ENCODE measurements around the gene GATA3. TPM values are rescaled to one million over a fixed set of nuclear protein-coding genes. Genes with fewer than 3 reads are reported as not detected.

Gene GATA3
- total RNA-seq, 5 donors from 2014 or later (not counting 1 experiment from before 2014, with no cell fraction given), result 47.2 to 98.1 (median 59.9) TPM

- POLR2A ChIA-PET, result interaction anchor here (0.6 to 0.7 kb wide), 4 partner anchors 149 to 526 kb away, joined by 3 to 7 read pairs (median 4); no protein-coding TSS in a partner anchor
- no peak overlapping the region for H3K27ac ChIP-seq (ENCODE audit: low read length)
- peaks cover 23 to 60% of the 10 kb centered on the region in 2 experiments for H3K4me1 ChIP-seq (ENCODE audit: control insufficient read depth in 1 of 2, extremely low read depth in 1 of 2, insufficient read depth in 2 of 2, low read length in 2 of 2)
- H3K9me3 ChIP-seq, result no peaks in the 10 kb centered on the region
- peaks cover 16 to 87% of the 10 kb centered on the region in 2 donors for H3K36me3 ChIP-seq (ENCODE audit: control insufficient read depth in 2 of 2, extremely low read depth in 1 of 2, insufficient read depth in 1 of 2, low read length in 1 of 2)
- no peaks in the 10 kb centered on the region for H3K27me3 Mint-ChIP-seq
- WGBS (ENCODE audit: insufficient coverage), result no CpG with 5 or more reads among the region's 1 CpG
- no peak overlapping the region for H3K4me3 ChIP-seq (ENCODE audit: control insufficient read depth in 1 of 2, extremely low read depth in 1 of 2, low read length in 1 of 2)
- peak overlapping the region; percentile 68 to 84 for H3K27ac Mint-ChIP-seq
- CTCF ChIA-PET, result interaction anchor here (0.6 to 0.8 kb wide), 5 partner anchors 8 to 1143 kb away, joined by 3 to 5 read pairs (median 4); no protein-coding TSS in a partner anchor
- peak overlapping the region in 2 of 3 donors; percentile 4 to 19 for H3K4me3 Mint-ChIP-seq
- peaks cover 87 to 94% (median 90%) of the 10 kb centered on the region in 3 donors for H3K4me1 Mint-ChIP-seq
- no peak for ATAC-seq (replicated peaks in 1 of 4)
- no peaks in the 10 kb centered on the region for H3K9me3 Mint-ChIP-seq
- peaks cover 77% of the 10 kb centered on the region for H3K36me3 Mint-ChIP-seq
- H3K27me3 ChIP-seq (replicated peaks in 1 of 2; ENCODE audit: control insufficient read depth in 2 of 2, extremely low read depth in 1 of 2, insufficient read depth in 2 of 2, low read length in 1 of 2), result no peaks in the 10 kb centered on the region
- no peak for DNase-seq
These were observed 11.6 kb downstream of the GATA3 start for GRCh38 chr10:8066124-8066523.

GRCh38 chr10:8066797-8067196 lies 12.3 kb downstream of the GATA3 start:
- no peaks in the 10 kb centered on the region for H3K9me3 ChIP-seq
- ATAC-seq (replicated peaks in 1 of 4), result no peak
- CTCF ChIA-PET, result interaction anchor here in 1 of 2 donors (0.8 kb wide), 1 partner anchor 1142 kb away, joined by 3 read pairs; no protein-coding TSS in a partner anchor

GRCh38 chr10:8069108-8069507 lies 14.6 kb downstream of the GATA3 start:
- peaks cover 12 to 39% of the 10 kb centered on the region in 2 experiments for H3K4me1 ChIP-seq (ENCODE audit: control insufficient read depth in 1 of 2, extremely low read depth in 1 of 2, insufficient read depth in 2 of 2, low read length in 2 of 2)
- H3K27ac Mint-ChIP-seq, result peak overlapping the region; percentile 64 to 71
- H3K27me3 Mint-ChIP-seq, result no peaks in the 10 kb centered on the region
- DNase-seq, result no peak
- 60% methylated on average over 7 of the region's 7 CpGs for WGBS (ENCODE audit: insufficient coverage)
- no peaks in the 10 kb centered on the region for H3K9me3 Mint-ChIP-seq
- H3K4me3 Mint-ChIP-seq, result peak overlapping the region in 1 of 3 donors; percentile 21
- H3K36me3 ChIP-seq (ENCODE audit: control insufficient read depth in 2 of 2, extremely low read depth in 1 of 2, insufficient read depth in 1 of 2, low read length in 1 of 2), result peaks cover 10 to 93% of the 10 kb centered on the region in 2 donors
- H3K27me3 ChIP-seq (replicated peaks in 1 of 2; ENCODE audit: control insufficient read depth in 2 of 2, extremely low read depth in 1 of 2, insufficient read depth in 2 of 2, low read length in 1 of 2), result no peaks in the 10 kb centered on the region
- H3K36me3 Mint-ChIP-seq, result peaks cover 84% of the 10 kb centered on the region
- no peak for ATAC-seq (replicated peaks in 1 of 4)
- no peaks in the 10 kb centered on the region for H3K9me3 ChIP-seq
- CTCF ChIA-PET, result no interaction called here
- POLR2A ChIA-PET, result no interaction called here
- H3K4me1 Mint-ChIP-seq, result peaks cover 78 to 90% (median 86%) of the 10 kb centered on the region in 3 donors
- H3K4me3 ChIP-seq (ENCODE audit: control insufficient read depth in 1 of 2, extremely low read depth in 1 of 2, low read length in 1 of 2), result no peak overlapping the region
- no peak overlapping the region for H3K27ac ChIP-seq (ENCODE audit: low read length)

More at GRCh38 chr10:8066797-8067196, 12.3 kb downstream of the GATA3 start:
- Histone ChIP-seq H3K4me3 (ENCODE audit: control insufficient read depth in 1 of 2, extremely low read depth in 1 of 2, low read length in 1 of 2) (no peak overlapping the region), H3K27me3 (replicated peaks in 1 of 2; ENCODE audit: control insufficient read depth in 2 of 2, extremely low read depth in 1 of 2, insufficient read depth in 2 of 2, low read length in 1 of 2) (no peaks in the 10 kb centered on the region), H3K36me3 (ENCODE audit: control insufficient read depth in 2 of 2, extremely low read depth in 1 of 2, insufficient read depth in 1 of 2, low read length in 1 of 2) (peaks cover 16 to 93% of the 10 kb centered on the region in 2 donors), H3K4me1 (ENCODE audit: control insufficient read depth in 1 of 2, extremely low read depth in 1 of 2, insufficient read depth in 2 of 2, low read length in 2 of 2) (peaks cover 20 to 53% of the 10 kb centered on the region in 2 experiments), H3K27ac (ENCODE audit: low read length) (no peak overlapping the region)
- Mint-ChIP-seq H3K9me3 (no peaks in the 10 kb centered on the region), H3K4me3 (no peak overlapping the region), H3K4me1 (peaks cover 85 to 94% (median 90%) of the 10 kb centered on the region in 3 donors), H3K27me3 (no peaks in the 10 kb centered on the region), H3K36me3 (peaks cover 81% of the 10 kb centered on the region), H3K27ac (peak overlapping the region; percentile 5 to 59)
- POLR2A ChIA-PET, result interaction anchor here in 1 of 2 donors (0.6 to 0.7 kb wide), 2 partner anchors 11 to 525 kb away, joined by 3 to 7 read pairs; no protein-coding TSS in a partner anchor
- DNase-seq, result no peak
- no CpG with 5 or more reads among the region's 2 CpGs for WGBS (ENCODE audit: insufficient coverage)

- peaks cover 9 to 35% of the 10 kb centered on the region in 2 experiments for H3K4me1 ChIP-seq (ENCODE audit: control insufficient read depth in 1 of 2, extremely low read depth in 1 of 2, insufficient read depth in 2 of 2, low read length in 2 of 2)
- H3K4me1 Mint-ChIP-seq, result peaks cover 77 to 88% (median 83%) of the 10 kb centered on the region in 3 donors
- H3K27me3 Mint-ChIP-seq, result no peaks in the 10 kb centered on the region
- H3K27me3 ChIP-seq (replicated peaks in 1 of 2; ENCODE audit: control insufficient read depth in 2 of 2, extremely low read depth in 1 of 2, insufficient read depth in 2 of 2, low read length in 1 of 2), result no peaks in the 10 kb centered on the region
- peaks cover 82% of the 10 kb centered on the region for H3K36me3 Mint-ChIP-seq
- H3K9me3 Mint-ChIP-seq, result no peaks in the 10 kb centered on the region
- ChIA-PET POLR2A (no interaction called here), CTCF (interaction anchor here in 1 of 2 donors (1.8 kb wide), 1 partner anchor 9 kb away, joined by 4 read pairs; no protein-coding TSS in a partner anchor)
- no peak overlapping the region for H3K27ac ChIP-seq (ENCODE audit: low read length)
- no peak for ATAC-seq (replicated peaks in 1 of 4)
- DNase-seq, result no peak
- H3K4me3 ChIP-seq (ENCODE audit: control insufficient read depth in 1 of 2, extremely low read depth in 1 of 2, low read length in 1 of 2), result no peak overlapping the region
- 79% methylated on average over 3 of the region's 7 CpGs for WGBS (ENCODE audit: insufficient coverage)
- no peak overlapping the region for H3K4me3 Mint-ChIP-seq
- peak overlapping the region; percentile 64 to 71 for H3K27ac Mint-ChIP-seq
- no peaks in the 10 kb centered on the region for H3K9me3 ChIP-seq
- H3K36me3 ChIP-seq (ENCODE audit: control insufficient read depth in 2 of 2, extremely low read depth in 1 of 2, insufficient read depth in 1 of 2, low read length in 1 of 2), result peaks cover 10 to 92% of the 10 kb centered on the region in 2 donors
These were observed 15.1 kb downstream of the GATA3 start for GRCh38 chr10:8069627-8070026.

- H3K27me3 ChIP-seq (replicated peaks in 1 of 2; ENCODE audit: control insufficient read depth in 2 of 2, extremely low read depth in 1 of 2, insufficient read depth in 2 of 2, low read length in 1 of 2), result no peaks in the 10 kb centered on the region
- Mint-ChIP-seq H3K4me1 (peaks cover 76 to 85% (median 80%) of the 10 kb centered on the region in 3 donors), H3K36me3 (peaks cover 82% of the 10 kb centered on the region), H3K4me3 (peak overlapping the region in 1 of 3 donors; percentile 7), H3K27ac (peak overlapping the region; percentile 82 to 87), H3K9me3 (no peaks in the 10 kb centered on the region), H3K27me3 (no peaks in the 10 kb centered on the region)
- peaks cover 5 to 31% of the 10 kb centered on the region in 2 experiments for H3K4me1 ChIP-seq (ENCODE audit: control insufficient read depth in 1 of 2, extremely low read depth in 1 of 2, insufficient read depth in 2 of 2, low read length in 2 of 2)
- ChIA-PET POLR2A (interaction anchor here (0.7 to 1.6 kb wide), 3 partner anchors 9 to 376 kb away, joined by 4 to 10 read pairs (median 5); no protein-coding TSS in a partner anchor), CTCF (interaction anchor here in 1 of 2 donors (1.8 kb wide), 1 partner anchor 10 kb away, joined by 4 read pairs; no protein-coding TSS in a partner anchor)
- WGBS (ENCODE audit: insufficient coverage), result no CpG with 5 or more reads among the region's 6 CpGs
- no peak overlapping the region for H3K27ac ChIP-seq (ENCODE audit: low read length)
- DNase-seq (no peak), ATAC-seq (replicated peaks in 1 of 4) (no peak)
- peaks cover 10 to 94% of the 10 kb centered on the region in 2 donors for H3K36me3 ChIP-seq (ENCODE audit: control insufficient read depth in 2 of 2, extremely low read depth in 1 of 2, insufficient read depth in 1 of 2, low read length in 1 of 2)
- H3K4me3 ChIP-seq (ENCODE audit: control insufficient read depth in 1 of 2, extremely low read depth in 1 of 2, low read length in 1 of 2), result no peak overlapping the region
- no peaks in the 10 kb centered on the region for H3K9me3 ChIP-seq
These were observed 16.0 kb downstream of the GATA3 start for GRCh38 chr10:8070440-8070839.

GRCh38 chr10:8071006-8071405 lies 16.5 kb downstream of the GATA3 start:
- Mint-ChIP-seq H3K4me1 (peaks cover 71 to 81% (median 77%) of the 10 kb centered on the region in 3 donors), H3K27ac (peak overlapping the region; percentile 82 to 87), H3K4me3 (no peak overlapping the region), H3K27me3 (no peaks in the 10 kb centered on the region), H3K36me3 (peaks cover 81% of the 10 kb centered on the region), H3K9me3 (no peaks in the 10 kb centered on the region)
- WGBS (ENCODE audit: insufficient coverage), result no CpG with 5 or more reads among the region's 3 CpGs
- Histone ChIP-seq H3K4me1 (ENCODE audit: control insufficient read depth in 1 of 2, extremely low read depth in 1 of 2, insufficient read depth in 2 of 2, low read length in 2 of 2) (peaks cover 4 to 29% of the 10 kb centered on the region in 2 experiments), H3K4me3 (ENCODE audit: control insufficient read depth in 1 of 2, extremely low read depth in 1 of 2, low read length in 1 of 2) (no peak overlapping the region), H3K9me3 (no peaks in the 10 kb centered on the region), H3K36me3 (ENCODE audit: control insufficient read depth in 2 of 2, extremely low read depth in 1 of 2, insufficient read depth in 1 of 2, low read length in 1 of 2) (peaks cover 10 to 95% of the 10 kb centered on the region in 2 donors), H3K27me3 (replicated peaks in 1 of 2; ENCODE audit: control insufficient read depth in 2 of 2, extremely low read depth in 1 of 2, insufficient read depth in 2 of 2, low read length in 1 of 2) (no peaks in the 10 kb centered on the region), H3K27ac (ENCODE audit: low read length) (no peak overlapping the region)
- CTCF ChIA-PET, result interaction anchor here in 1 of 2 donors (1.0 to 1.8 kb wide), 2 partner anchors 11 to 16 kb away, joined by 3 to 4 read pairs; partner anchors contain the start of gene GATA3
- POLR2A ChIA-PET, result interaction anchor here (0.8 to 2.2 kb wide), 4 partner anchors 9 to 14 kb away, joined by 4 to 17 read pairs (median 8); no protein-coding TSS in a partner anchor
- ATAC-seq (replicated peaks in 1 of 4) (no peak), DNase-seq (no peak)

Measured in T-cell (primary cell).